T-helper 2 cell treated with Interferon-gamma antibody and Interleukin-4, amounts not matched to agents 5 μg/mL and 100 μg/mL, for 36 hours (primary cell): Measurements from ENCODE around the gene ANTKMT.
"Not testable (repeated sequence)": the region's sequence is repeated elsewhere in the genome, so short reads cannot be mapped to it uniquely, and the experiment has no call there.

ENCODE experiments used
- DNase-seq: peaks from one replicate; pipeline ENCODE4 v3.0.0; 2021; ENCODE audit warnings: low spot score
- H3K27ac Mint-ChIP-seq: one replicate; pipeline ENCODE4 v1.8.0; 2021; ENCODE audit warnings: mild to moderate bottlenecking, mixed read lengths
- H3K27me3 Mint-ChIP-seq: one replicate; pipeline ENCODE4 v1.8.0; 2021; ENCODE audit warnings: low read depth, mixed read lengths
- H3K36me3 Mint-ChIP-seq: one replicate; pipeline ENCODE4 v1.8.0; 2021; ENCODE audit warnings: low read depth, mixed read lengths
- H3K4me1 Mint-ChIP-seq: one replicate; pipeline ENCODE4 v1.8.0; 2021; ENCODE audit warnings: low read depth, mixed read lengths
- H3K4me3 Mint-ChIP-seq: one replicate; pipeline ENCODE4 v1.8.0; 2022; ENCODE audit warnings: mild to moderate bottlenecking, moderate library complexity, mixed read lengths
- H3K9me3 Mint-ChIP-seq: one replicate; pipeline ENCODE4 v1.8.0; 2021; ENCODE audit warnings: mixed read lengths

The ANTKMT gene

GRCh38 chr16:685967-686366 lies 35.0 kb upstream of the ANTKMT start:
- Mint-ChIP-seq H3K27me3 (no peaks in the 10 kb centered on the region), H3K4me1 (peaks cover 9% of the 10 kb centered on the region), H3K27ac (no peak overlapping the region), H3K4me3 (peak overlapping the region; percentile 38), H3K36me3 (peaks cover 16% of the 10 kb centered on the region), H3K9me3 (no peaks in the 10 kb centered on the region)
- no peak for DNase-seq

GRCh38 chr16:686459-687260 lies 34.3 kb upstream of the ANTKMT start:
- DNase-seq, result no peak
- no peak overlapping the region for H3K27ac Mint-ChIP-seq
- no peak overlapping the region for H3K4me3 Mint-ChIP-seq
- peaks cover 8% of the 10 kb centered on the region for H3K4me1 Mint-ChIP-seq
- H3K36me3 Mint-ChIP-seq, result peaks cover 11% of the 10 kb centered on the region
- no peaks in the 10 kb centered on the region for H3K9me3 Mint-ChIP-seq
- H3K27me3 Mint-ChIP-seq, result no peaks in the 10 kb centered on the region

GRCh38 chr16:687499-687898 lies 33.4 kb upstream of the ANTKMT start:
- Mint-ChIP-seq H3K4me3 (no peak overlapping the region), H3K4me1 (peaks cover 4% of the 10 kb centered on the region), H3K36me3 (peaks cover 5% of the 10 kb centered on the region), H3K27me3 (peaks cover 1% of the 10 kb centered on the region), H3K9me3 (no peaks in the 10 kb centered on the region), H3K27ac (no peak overlapping the region)
- no peak for DNase-seq

GRCh38 chr16:689175-689897 lies 31.6 kb upstream of the ANTKMT start:
- no peak for DNase-seq

GRCh38 chr16:691242-691641 lies 29.7 kb upstream of the ANTKMT start:
- not testable (repeated sequence) for H3K27me3 Mint-ChIP-seq, H3K9me3 Mint-ChIP-seq, DNase-seq, H3K36me3 Mint-ChIP-seq, H3K4me1 Mint-ChIP-seq
- H3K27ac Mint-ChIP-seq, result peak overlapping the region; percentile 55
- H3K4me3 Mint-ChIP-seq, result peak overlapping the region; percentile 85

More at GRCh38 chr16:689175-689897, 31.6 kb upstream of the ANTKMT start:
- Mint-ChIP-seq H3K4me1 (no peaks in the 10 kb centered on the region), H3K9me3 (no peaks in the 10 kb centered on the region), H3K27me3 (peaks cover 8% of the 10 kb centered on the region), H3K4me3 (peak overlapping the region; percentile 85), H3K27ac (peak overlapping the region; percentile 90), H3K36me3 (peaks cover 4% of the 10 kb centered on the region)

GRCh38 chr16:692356-693108 lies 28.4 kb upstream of the ANTKMT start:
- Mint-ChIP-seq H3K9me3 (no peaks in the 10 kb centered on the region), H3K4me3 (peak overlapping the region; percentile 62), H3K4me1 (peaks cover 3% of the 10 kb centered on the region), H3K27ac (no peak overlapping the region), H3K27me3 (peaks cover 8% of the 10 kb centered on the region), H3K36me3 (peaks cover 3% of the 10 kb centered on the region)
- DNase-seq, result no peak

GRCh38 chr16:693364-693763 lies 27.6 kb upstream of the ANTKMT start:
- no peak overlapping the region for H3K27ac Mint-ChIP-seq

GRCh38 chr16:693766-694165 lies 27.2 kb upstream of the ANTKMT start:
- Mint-ChIP-seq H3K27me3 (peaks cover 8% of the 10 kb centered on the region), H3K4me3 (no peak overlapping the region), H3K9me3 (no peaks in the 10 kb centered on the region), H3K4me1 (peaks cover 3% of the 10 kb centered on the region), H3K36me3 (peaks cover 3% of the 10 kb centered on the region), H3K27ac (no peak overlapping the region)
- no peak for DNase-seq

More at GRCh38 chr16:693364-693763, 27.6 kb upstream of the ANTKMT start:
- Mint-ChIP-seq H3K4me1 (peaks cover 3% of the 10 kb centered on the region), H3K9me3 (no peaks in the 10 kb centered on the region), H3K4me3 (peak overlapping the region; percentile 50), H3K27me3 (peaks cover 8% of the 10 kb centered on the region), H3K36me3 (peaks cover 3% of the 10 kb centered on the region)
- DNase-seq, result no peak

- H3K4me1 Mint-ChIP-seq, result peaks cover 3% of the 10 kb centered on the region
- peak overlapping the region; percentile 50 for H3K4me3 Mint-ChIP-seq
- H3K36me3 Mint-ChIP-seq, result peaks cover 3% of the 10 kb centered on the region
- H3K27me3 Mint-ChIP-seq, result peaks cover 8% of the 10 kb centered on the region
- DNase-seq, result no peak
- H3K27ac Mint-ChIP-seq, result no peak overlapping the region
- no peaks in the 10 kb centered on the region for H3K9me3 Mint-ChIP-seq
These were observed 26.6 kb upstream of the ANTKMT start for GRCh38 chr16:694187-694862.

GRCh38 chr16:694863-695354 lies 26.0 kb upstream of the ANTKMT start:
- DNase-seq, result no peak
- peaks cover 3% of the 10 kb centered on the region for H3K36me3 Mint-ChIP-seq
- peak overlapping the region; percentile 18 for H3K4me3 Mint-ChIP-seq
- peaks cover 8% of the 10 kb centered on the region for H3K27me3 Mint-ChIP-seq
- H3K9me3 Mint-ChIP-seq, result no peaks in the 10 kb centered on the region
- H3K4me1 Mint-ChIP-seq, result peaks cover 3% of the 10 kb centered on the region
- no peak overlapping the region for H3K27ac Mint-ChIP-seq

GRCh38 chr16:695355-696089 lies 25.4 kb upstream of the ANTKMT start:
- peaks cover 8% of the 10 kb centered on the region for H3K27me3 Mint-ChIP-seq
- H3K4me1 Mint-ChIP-seq, result peaks cover 3% of the 10 kb centered on the region
- no peaks in the 10 kb centered on the region for H3K9me3 Mint-ChIP-seq
- peaks cover 1% of the 10 kb centered on the region for H3K36me3 Mint-ChIP-seq
- peak overlapping the region; percentile 79 for H3K4me3 Mint-ChIP-seq
- DNase-seq, result peak; percentile 75
- H3K27ac Mint-ChIP-seq, result peak overlapping the region; percentile 83

GRCh38 chr16:698911-699671 lies 21.9 kb upstream of the ANTKMT start:
- H3K27ac Mint-ChIP-seq, result no peak overlapping the region
- peaks cover 22% of the 10 kb centered on the region for H3K27me3 Mint-ChIP-seq
- H3K4me3 Mint-ChIP-seq, result no peak overlapping the region
- H3K4me1 Mint-ChIP-seq, result peaks cover 3% of the 10 kb centered on the region
- no peak for DNase-seq
- no peaks in the 10 kb centered on the region for H3K9me3 Mint-ChIP-seq
- no peaks in the 10 kb centered on the region for H3K36me3 Mint-ChIP-seq
